GM23338 (cell line): ENCODE measurements around the gene LRRC25.

Experiments
- EZH2 ChIP-seq: fragments of 200-600 bp; sonication (generic); IDR thresholded peaks from one replicate; pipeline ENCODE4 v1.8.0; 2017; ENCODE audit warnings: antibody characterized with exemption, mild to moderate bottlenecking, low read depth; ENCODE audit not compliant: unreplicated experiment
- TF ChIP-seq, protein P1 (sequence below), 2 experiments: fragments of 200-600 bp in 1 of 2; sonication (generic) in 1 of 2; conservative IDR thresholded peaks; 2 replicates each; pipeline versions ENCODE4 v1.5.1 to v1.6.1; 2016 to 2017; ENCODE audit warnings: antibody characterized with exemption in 2 of 2, low read depth in 2 of 2, mild to moderate bottlenecking in 2 of 2, moderate library complexity in 1 of 2

DNA sequence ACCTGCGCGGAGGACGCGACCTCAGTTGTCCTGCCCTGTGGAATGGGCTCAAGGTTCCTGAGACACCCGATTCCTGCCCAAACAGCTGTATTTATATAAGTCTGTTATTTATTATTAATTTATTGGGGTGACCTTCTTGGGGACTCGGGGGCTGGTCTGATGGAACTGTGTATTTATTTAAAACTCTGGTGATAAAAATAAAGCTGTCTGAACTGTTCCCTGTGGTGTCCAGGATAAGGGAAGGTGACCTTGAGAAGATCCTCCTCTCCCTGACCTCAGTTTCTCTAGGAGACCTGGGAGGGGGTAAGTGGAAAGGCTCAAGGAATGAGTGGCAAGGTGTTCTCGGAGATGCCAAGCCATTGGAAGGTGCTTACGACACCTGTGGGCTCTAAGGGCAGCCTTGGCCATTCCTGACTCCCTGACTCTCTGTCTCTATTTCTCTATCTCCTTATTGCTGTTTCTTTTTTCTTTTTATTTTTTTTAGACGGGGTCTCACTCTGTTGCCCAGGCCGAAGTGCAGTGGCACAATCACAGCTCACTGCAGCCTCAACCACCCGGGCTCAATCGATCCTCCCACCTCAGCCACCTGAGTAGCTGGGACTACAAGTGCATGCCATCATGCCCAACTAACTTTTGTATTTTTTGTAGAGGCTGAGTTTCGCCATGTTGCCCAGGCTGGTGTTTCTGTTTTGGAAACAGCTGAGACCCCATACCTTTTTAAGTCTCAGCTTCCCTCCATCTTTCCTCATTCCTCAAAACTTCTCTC is 8.3 kb downstream of the LRRC25 start:
- no peak for TF ChIP-seq EZH2
- TF ChIP-seq, protein P1, sequence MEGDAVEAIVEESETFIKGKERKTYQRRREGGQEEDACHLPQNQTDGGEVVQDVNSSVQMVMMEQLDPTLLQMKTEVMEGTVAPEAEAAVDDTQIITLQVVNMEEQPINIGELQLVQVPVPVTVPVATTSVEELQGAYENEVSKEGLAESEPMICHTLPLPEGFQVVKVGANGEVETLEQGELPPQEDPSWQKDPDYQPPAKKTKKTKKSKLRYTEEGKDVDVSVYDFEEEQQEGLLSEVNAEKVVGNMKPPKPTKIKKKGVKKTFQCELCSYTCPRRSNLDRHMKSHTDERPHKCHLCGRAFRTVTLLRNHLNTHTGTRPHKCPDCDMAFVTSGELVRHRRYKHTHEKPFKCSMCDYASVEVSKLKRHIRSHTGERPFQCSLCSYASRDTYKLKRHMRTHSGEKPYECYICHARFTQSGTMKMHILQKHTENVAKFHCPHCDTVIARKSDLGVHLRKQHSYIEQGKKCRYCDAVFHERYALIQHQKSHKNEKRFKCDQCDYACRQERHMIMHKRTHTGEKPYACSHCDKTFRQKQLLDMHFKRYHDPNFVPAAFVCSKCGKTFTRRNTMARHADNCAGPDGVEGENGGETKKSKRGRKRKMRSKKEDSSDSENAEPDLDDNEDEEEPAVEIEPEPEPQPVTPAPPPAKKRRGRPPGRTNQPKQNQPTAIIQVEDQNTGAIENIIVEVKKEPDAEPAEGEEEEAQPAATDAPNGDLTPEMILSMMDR (conservative IDR thresholded peaks at IDR 0.05; ENCODE audit: low read depth in 2 of 2): no peak
